NCI-H526 (cell line): Measurements from ENCODE around the gene SP110.
"Not testable (repeated sequence)": the region's sequence is repeated elsewhere in the genome, so short reads cannot be mapped to it uniquely, and the experiment has no call there.

Source experiments
- DNase-seq, 2 experiments: peaks; one replicate each; lab custom pipeline; 2025; lab: John Stamatoyannopoulos, UW

Gene SP110

GRCh38 chr2:230224458-230224857 lies 4.7 kb upstream of the SP110 start:
- peak in 1 of 2 experiments; percentile 16 for DNase-seq

GRCh38 chr2:230222829-230223228 lies 3.0 kb upstream of the SP110 start:
- DNase-seq, result not testable (repeated sequence)

- DNase-seq, result no peak
These were observed 1.7 kb upstream of the SP110 start for GRCh38 chr2:230221493-230221892.

GRCh38 chr2:230220347-230220969 lies 674 bp upstream of the SP110 start:
- DNase-seq, result no peak

- no peak for DNase-seq
These were observed 1.4 kb downstream of the SP110 start for GRCh38 chr2:230218421-230218820.

- no peak for DNase-seq
These were observed 2.4 kb downstream of the SP110 start for GRCh38 chr2:230217424-230217823.

GRCh38 chr2:230216489-230216888 lies 3.3 kb downstream of the SP110 start:
- DNase-seq, result no peak

GRCh38 chr2:230209422-230210051 lies 10.2 kb downstream of the SP110 start:
- DNase-seq, result no peak

GRCh38 chr2:230208576-230208975 lies 11.2 kb downstream of the SP110 start:
- no peak for DNase-seq

- no peak for DNase-seq
These were observed 14.1 kb downstream of the SP110 start for GRCh38 chr2:230205721-230206120.

GRCh38 chr2:230205034-230205433 lies 14.8 kb downstream of the SP110 start:
- DNase-seq, result no peak

- DNase-seq, result no peak
These were observed 16.6 kb downstream of the SP110 start for GRCh38 chr2:230203110-230203676.

GRCh38 chr2:230202430-230203109 lies 17.2 kb downstream of the SP110 start:
- DNase-seq, result no peak

- no peak for DNase-seq
These were observed 34.8 kb downstream of the SP110 start for GRCh38 chr2:230184727-230185578.

GRCh38 chr2:230181195-230181594 lies 38.6 kb downstream of the SP110 start:
- no peak for DNase-seq

GRCh38 chr2:230179907-230180306 lies 39.9 kb downstream of the SP110 start:
- DNase-seq, result no peak

GRCh38 chr2:230178546-230179485 lies 41.0 kb downstream of the SP110 start:
- no peak for DNase-seq

- DNase-seq, result no peak
These were observed 42.8 kb downstream of the SP110 start for GRCh38 chr2:230176996-230177395.

GRCh38 chr2:230174466-230174865 lies 45.3 kb downstream of the SP110 start:
- DNase-seq, result no peak

- no peak for DNase-seq
These were observed 46.9 kb downstream of the SP110 start for GRCh38 chr2:230172852-230173251.

- DNase-seq, result no peak
These were observed 47.6 kb downstream of the SP110 start for GRCh38 chr2:230172156-230172555.
